Fibroblast of pulmonary artery (primary cell): ENCODE results near the gene MAU2.
A peak's percentile ranks its signal among the peaks of the same experiment; 100 is the strongest.

Source experiments
- DNase-seq: peaks from one replicate; pipeline ENCODE4 v3.0.0-alpha.2; 2010; ENCODE audit warnings: low read depth
- H3K4me3 ChIP-seq: replicated peaks from 2 replicates; pipeline ENCODE4 v1.5.1; 2011; ENCODE audit warnings: low read depth, mild to moderate bottlenecking, control low read depth, low read length, moderate library complexity
- TF ChIP-seq, protein P1 (sequence below): IDR thresholded peaks from 2 replicates; pipeline ENCODE4 v1.5.1; 2011; ENCODE audit warnings: mild to moderate bottlenecking, control low read depth, low read length, inconsistent platforms; ENCODE audit errors: missing control alignments

Gene MAU2, protein sequence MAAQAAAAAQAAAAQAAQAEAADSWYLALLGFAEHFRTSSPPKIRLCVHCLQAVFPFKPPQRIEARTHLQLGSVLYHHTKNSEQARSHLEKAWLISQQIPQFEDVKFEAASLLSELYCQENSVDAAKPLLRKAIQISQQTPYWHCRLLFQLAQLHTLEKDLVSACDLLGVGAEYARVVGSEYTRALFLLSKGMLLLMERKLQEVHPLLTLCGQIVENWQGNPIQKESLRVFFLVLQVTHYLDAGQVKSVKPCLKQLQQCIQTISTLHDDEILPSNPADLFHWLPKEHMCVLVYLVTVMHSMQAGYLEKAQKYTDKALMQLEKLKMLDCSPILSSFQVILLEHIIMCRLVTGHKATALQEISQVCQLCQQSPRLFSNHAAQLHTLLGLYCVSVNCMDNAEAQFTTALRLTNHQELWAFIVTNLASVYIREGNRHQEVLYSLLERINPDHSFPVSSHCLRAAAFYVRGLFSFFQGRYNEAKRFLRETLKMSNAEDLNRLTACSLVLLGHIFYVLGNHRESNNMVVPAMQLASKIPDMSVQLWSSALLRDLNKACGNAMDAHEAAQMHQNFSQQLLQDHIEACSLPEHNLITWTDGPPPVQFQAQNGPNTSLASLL

DNA sequence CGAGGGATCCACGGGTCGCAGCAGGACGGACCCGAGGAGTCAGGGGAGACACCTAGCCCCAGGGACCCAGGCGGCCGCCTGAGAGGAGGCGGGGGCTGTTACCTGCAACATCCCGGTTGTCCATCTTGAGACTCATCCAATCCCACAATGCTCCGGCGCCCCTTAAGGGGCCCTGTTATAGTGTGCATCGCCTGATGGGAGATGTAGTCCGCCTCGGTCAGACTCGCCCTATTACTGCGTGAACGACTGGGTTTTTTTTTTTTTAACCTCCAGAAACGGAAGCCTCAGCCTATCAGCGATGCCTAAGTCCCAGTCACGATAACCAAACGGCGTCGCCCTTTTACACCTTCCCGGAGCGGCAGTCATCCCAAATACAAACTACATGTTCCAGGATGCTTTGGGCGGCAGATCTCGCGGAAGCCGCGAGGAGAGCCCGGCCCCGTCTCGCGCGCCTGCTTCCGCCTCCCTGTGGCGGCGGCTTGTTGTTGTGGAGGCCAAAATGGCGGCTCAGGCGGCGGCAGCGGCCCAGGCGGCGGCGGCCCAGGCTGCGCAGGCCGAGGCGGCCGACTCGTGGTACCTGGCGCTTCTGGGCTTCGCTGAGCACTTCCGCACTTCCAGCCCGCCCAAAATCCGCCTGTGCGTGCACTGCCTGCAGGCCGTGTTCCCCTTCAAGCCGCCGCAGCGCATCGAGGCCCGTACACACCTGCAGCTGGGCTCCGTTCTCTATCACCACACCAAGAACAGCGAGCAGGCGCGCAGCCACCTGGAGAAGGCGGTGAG, at the start of gene MAU2, which contains the start of gene SUGP1:
MAU2 (plus strand) TSS at position 469 of the 780 bp plus-strand sequence; CDS start at position 500, 31 bp downstream.
SUGP1 (minus strand) TSS at position 149 of the 780 bp plus-strand sequence; CDS start at position 136, 13 bp downstream.
- DNase-seq = peak; percentile 93
- H3K4me3 ChIP-seq = peak within 1 kb of the TSS; percentile 98
- TF ChIP-seq, protein P1, sequence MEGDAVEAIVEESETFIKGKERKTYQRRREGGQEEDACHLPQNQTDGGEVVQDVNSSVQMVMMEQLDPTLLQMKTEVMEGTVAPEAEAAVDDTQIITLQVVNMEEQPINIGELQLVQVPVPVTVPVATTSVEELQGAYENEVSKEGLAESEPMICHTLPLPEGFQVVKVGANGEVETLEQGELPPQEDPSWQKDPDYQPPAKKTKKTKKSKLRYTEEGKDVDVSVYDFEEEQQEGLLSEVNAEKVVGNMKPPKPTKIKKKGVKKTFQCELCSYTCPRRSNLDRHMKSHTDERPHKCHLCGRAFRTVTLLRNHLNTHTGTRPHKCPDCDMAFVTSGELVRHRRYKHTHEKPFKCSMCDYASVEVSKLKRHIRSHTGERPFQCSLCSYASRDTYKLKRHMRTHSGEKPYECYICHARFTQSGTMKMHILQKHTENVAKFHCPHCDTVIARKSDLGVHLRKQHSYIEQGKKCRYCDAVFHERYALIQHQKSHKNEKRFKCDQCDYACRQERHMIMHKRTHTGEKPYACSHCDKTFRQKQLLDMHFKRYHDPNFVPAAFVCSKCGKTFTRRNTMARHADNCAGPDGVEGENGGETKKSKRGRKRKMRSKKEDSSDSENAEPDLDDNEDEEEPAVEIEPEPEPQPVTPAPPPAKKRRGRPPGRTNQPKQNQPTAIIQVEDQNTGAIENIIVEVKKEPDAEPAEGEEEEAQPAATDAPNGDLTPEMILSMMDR = peak; percentile 15

DNA sequence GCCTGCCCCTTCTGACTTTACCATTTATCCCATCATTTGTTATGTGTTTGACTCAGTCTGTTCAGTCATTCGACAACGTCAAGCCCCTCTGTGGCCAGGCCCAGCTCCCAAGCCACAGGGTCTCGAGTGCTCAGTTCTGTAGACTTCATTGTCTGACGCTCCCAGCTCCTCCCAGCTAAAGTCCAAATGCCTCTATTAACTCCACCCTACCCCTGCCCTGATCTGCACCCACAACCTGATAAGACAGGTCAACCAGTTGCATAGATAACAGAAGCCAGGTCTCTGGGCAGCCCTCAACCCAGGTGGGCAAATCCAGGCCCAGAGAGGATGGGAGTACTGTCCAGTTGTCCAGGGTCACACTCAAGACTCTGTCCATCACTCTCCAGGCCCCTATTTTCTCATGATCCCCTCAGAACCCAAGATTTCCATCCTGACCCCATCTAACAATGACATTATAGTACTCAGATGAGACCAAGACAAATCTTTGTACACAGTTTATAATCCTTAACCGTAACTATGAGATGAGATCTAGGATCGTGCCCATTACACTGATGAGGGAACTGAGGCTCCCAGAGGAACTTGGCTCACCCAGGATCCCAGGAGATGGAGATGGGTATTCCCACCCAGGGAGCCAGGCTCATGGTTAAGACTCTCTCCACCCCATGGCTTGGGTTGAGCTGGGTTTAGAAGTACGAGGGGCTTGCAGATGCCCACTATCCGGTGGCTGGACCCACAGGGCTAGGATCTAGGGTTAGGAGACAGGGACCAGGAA, 48.6 kb upstream of the MAU2 start:
- TF ChIP-seq, protein P1 = no peak

DNA sequence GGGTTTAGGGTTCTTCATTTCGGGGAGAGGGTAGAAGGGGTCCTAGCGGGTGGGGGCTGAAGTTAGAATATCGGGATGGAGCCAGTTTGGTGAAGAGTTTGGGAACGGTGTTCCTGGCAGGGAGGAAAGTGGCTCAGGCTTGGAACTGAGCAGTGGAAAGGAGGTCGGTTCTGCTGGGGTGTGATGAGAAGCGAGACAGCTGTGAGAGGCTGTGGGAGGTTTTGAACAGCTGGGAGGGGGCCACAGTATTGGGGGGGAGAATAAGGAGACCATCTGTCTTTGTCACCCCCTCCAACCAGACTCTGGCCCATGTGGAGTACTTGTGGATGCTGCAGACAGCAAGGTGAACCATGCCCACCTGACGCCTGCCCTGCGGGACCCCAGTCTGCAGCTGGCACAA, 46.5 kb upstream of the MAU2 start:
- no peak overlapping the region for H3K4me3 ChIP-seq
- TF ChIP-seq, protein P1 = no peak
- DNase-seq = no peak

More for the DNA sequence above, 48.6 kb upstream of the MAU2 start:
- H3K4me3 ChIP-seq = no peak overlapping the region
- no peak for DNase-seq

DNA sequence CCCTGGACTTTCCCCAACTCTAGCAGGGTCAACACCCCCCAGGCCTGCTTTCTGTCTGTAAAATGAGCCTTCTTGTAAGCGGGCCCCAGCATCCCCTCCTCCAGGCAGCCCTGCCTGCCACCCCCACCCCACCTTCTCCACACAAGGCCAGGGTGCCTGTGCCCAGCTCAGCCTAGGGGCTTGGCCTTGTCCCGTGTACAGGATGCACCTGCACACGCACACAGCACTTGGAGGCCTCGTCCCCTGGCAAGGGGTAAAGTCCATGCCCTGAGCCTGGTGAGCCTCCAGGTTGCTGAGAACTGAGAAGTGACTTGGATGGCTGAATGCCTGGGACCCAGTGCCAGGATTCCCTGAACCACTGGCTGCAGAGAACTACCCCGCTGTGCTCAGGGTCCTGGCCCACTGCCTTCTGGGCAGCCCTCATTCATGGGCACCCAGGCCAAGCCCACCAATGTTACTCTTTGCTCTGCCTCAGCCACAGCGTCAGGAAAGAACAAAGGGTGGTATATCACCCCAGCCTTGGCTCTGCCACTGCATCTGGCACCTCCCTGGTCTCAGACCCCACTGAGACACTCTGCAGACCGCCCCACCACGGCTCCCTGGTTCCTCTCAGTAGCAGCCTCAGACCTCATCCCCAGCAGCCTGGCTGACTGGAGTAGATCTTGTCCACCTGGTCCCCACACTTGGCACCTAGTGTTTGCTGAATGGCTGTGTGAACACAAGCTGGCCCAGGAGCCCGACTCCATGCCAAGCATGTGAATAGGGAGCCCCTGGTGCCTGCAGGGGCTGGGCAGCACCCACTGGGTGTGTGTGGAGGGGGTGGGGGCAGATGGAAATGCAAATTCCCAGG, 45.7 kb upstream of the MAU2 start:
- TF ChIP-seq, protein P1 = no peak
- no peak overlapping the region for H3K4me3 ChIP-seq
- DNase-seq = no peak

DNA sequence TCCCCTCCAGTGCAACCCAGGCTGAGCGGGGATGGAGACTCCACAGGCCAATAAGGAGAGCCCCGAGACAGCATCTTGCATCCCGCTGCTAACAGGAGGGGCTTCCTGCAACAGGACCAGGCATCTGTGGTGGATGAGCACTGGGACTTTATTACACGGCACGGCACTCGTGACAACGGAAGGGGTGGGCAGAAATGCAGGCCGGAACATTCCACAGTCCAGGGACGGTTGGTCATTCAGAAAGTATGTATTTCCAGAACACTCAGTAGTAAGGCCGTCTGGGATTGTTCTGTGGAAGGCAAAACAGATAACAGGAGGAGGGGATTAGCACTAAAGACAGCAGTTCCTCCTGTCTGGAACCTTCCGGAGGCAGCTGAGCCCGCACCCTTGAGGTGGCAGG, 44.2 kb upstream of the MAU2 start:
- TF ChIP-seq, protein P1 = no peak
- H3K4me3 ChIP-seq = no peak overlapping the region
- peak; percentile 80 for DNase-seq
